Measurements from ENCODE around the gene HBP1.

The HBP1 gene

DNA sequence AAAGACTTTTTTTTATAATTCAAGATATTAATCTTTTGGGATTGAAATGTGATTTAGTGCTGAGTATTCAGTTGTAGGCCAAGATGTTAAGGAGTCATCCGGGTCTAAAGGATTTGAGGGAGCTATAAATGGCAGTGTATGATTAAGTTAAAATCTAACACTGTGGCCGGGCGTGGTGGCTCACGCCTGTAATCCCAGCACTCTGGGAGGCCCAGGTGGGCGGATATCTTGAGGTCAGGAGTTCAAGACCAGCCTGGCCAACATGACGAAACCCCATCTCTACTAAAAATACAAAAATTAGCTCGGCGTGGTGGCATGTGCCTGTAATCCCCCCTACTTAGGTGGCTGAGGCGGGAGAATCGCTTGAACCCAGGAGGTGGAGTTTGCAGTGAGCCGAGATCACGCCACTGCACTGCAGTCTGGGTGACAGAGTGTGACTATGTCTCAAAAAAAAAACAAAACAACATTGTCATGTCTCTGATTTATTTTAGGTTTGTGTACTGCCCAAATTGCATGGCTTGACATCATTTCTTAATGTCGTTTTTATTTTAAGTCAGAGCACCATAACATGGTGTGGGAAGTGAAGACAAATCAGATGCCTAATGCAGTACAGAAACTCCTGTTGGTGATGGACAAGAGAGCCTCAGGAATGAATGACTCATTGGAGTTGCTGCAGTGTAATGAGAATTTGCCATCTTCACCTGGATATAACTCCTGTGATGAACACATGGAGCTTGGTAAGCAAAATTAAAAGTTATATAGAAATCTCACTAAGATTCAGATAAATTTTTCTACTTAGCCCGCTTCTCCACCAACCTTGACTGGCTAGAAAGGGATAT is 10.7 kb downstream of the HBP1 start:
- no peak for FAIRE-seq
- no peak for DNase-seq (ENCODE audit: insufficient read length, low spot score)

DNA sequence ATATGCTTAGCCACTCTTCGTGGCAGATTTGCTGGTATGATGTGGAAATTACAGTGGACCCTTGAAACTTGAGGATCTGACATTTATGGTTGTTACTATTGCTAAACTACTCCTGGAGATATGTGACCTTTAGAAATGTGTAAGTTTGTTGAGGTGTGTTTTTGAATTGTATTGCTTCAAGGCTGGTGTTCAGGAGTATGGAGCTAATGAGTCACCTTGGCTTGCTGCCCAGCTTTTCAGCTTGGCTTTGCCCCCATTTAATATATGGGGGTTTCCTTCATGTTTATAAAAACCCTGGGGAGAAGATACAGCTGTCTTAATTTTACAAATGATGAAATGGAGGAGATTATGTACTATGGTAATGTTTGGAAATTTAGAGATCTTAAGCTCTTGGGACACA is 11.6 kb downstream of the HBP1 start:
- FAIRE-seq: no peak
- no peak for DNase-seq (ENCODE audit: insufficient read length, low spot score)

DNA sequence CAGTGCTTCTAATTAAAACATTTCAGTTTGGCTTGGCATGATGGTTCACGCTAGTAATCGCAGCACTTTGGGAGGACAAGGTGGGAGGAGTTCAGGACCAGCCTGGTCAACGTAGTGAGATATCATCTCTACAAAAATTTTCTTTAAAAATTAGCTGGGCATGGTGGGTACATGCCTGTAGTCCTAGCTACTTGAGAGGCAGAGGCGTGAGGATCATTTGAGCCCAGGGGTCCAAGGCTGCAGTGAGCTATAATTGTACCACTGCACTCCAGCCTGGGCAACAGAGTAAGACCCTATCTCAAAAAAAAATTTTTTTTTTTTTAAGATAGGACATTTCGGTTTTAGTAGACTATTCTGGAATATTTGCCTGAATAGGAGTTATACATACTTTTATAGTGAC is 12.4 kb downstream of the HBP1 start:
- DNase-seq (ENCODE audit: insufficient read length, low spot score) (no peak), FAIRE-seq (no peak)

DNA sequence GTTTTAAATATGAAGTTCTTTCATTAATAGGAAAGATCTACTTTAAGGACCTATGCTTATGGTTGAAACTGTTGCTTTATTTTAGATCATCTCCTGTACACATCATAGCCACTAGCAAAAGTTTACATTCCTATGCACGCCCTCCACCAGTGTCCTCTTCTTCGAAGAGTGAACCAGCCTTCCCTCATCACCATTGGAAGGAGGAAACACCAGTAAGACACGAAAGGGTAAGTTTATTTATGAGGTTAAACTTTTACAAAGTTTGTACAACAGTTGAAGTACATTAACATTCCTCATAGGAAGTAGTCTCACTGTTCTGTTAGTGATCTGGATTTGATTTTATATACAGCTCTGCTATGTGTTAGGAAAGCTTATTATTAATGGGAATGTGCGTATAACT is 16.9 kb downstream of the HBP1 start:
- no peak for DNase-seq (ENCODE audit: insufficient read length, low spot score)
- no peak for FAIRE-seq

DNA sequence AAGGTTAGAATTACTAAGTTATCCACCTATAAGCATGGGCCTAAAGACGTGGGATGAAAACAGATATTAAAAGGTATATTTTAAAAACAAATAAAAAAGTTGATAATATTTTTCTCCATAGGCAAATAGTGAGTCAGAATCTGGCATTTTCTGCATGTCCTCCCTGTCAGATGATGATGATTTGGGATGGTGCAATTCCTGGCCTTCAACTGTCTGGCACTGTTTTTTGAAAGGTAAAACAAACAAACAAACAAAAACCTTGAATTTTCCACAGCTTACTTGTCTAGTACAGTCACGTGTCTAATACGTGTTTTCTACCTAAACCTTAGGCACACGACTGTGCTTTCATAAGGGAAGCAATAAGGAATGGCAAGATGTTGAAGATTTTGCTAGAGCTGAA is 17.4 kb downstream of the HBP1 start:
- FAIRE-seq: no peak
- no peak for DNase-seq (ENCODE audit: insufficient read length, low spot score)

DNA sequence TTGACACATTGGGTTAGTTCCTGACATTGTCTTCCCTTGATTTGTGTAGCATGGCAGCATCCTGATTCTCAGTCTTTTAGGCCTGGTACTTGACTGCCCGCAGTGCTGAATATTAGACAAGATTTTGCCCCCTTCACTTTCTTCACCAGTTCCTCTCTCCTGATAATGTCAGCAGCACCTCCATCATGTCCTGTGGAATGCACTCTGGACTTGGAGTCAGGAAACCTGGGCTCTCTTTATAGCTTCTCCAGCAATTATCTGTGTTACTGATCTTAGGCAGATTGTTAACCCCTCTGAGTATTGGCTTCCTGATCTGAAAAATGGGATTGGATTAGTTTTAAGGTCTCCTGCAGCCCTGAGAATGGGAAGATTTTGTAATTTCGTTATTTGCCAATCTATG is 19.0 kb downstream of the HBP1 start:
- DNase-seq (ENCODE audit: insufficient read length, low spot score): no peak
- FAIRE-seq: no peak

DNA sequence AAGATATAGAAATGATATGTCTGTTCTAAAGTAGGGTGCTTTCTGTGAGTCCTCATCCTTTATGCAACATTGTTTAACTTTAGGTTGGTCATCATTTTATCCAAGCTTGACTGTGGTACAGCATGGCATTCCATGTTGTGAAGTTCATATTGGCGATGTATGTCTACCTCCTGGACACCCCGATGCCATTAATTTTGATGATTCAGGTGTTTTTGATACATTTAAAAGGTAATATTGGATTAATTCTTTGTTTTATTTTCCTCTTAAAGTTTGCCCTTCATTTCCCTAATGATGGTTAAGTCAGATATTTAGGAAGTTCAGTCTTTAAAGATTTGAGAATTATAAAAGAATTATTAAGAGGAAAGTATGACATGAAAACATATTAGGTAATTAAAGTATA is 21.3 kb downstream of the HBP1 start:
- FAIRE-seq (no peak), DNase-seq (ENCODE audit: insufficient read length, low spot score) (no peak)

DNA sequence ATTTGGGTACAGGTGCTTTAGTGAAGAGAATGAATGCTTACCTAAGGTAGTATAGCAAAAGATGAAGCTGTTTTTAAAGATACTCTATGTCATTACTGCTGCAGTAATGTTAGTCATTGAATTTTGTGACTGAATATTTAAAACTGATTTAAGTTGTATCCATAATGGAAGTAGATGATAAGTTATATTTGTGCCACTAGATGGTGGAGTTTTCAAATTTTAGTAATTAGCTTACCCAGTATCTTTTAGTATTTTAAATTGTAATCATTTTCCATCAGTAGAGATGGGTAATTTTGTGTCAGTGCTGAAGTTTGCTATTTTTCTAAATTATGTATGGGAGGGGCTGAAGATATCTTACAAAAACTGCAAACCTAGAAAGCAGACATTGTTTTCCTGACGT is 25.2 kb downstream of the HBP1 start:
- DNase-seq (ENCODE audit: insufficient read length, low spot score): no peak
- no peak for FAIRE-seq

DNA sequence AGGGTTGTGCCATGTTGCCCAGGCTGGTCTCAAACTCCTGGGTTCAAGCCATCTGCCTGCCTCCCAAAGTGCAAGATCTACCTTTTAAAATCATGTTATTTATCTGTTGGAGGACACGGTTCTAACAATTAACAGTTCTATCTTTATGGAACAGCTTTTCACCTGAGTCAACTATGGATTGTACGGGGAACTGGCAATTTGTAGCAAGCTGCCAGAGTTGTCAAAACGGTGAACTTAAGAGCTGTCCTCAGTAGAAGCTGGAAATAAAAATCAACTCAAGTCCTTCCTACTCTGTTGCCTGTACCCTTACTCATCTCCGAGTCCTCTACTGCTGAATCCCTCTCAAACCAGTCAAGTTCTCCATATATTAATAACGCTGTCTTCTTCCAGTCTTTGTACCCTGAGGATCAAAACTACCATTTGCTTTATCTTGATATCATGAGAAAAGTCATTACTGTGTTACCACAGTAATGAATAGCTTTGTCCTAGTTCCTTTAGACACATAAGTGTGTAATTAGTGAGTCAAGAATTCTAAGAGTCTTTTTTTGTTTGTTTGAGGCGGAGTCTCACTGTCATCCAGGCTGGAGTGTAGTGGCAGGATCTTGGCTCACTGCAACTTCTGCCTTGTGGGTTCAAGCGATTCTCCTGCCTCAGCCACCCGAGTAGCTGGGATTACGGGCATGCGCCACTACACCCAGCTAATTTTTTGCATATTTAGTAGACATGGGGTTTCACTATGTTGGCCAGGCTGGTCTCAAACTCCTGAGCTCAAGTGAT is 28.2 kb downstream of the HBP1 start:
- no peak for FAIRE-seq
- no peak for DNase-seq (ENCODE audit: insufficient read length, low spot score)

DNA sequence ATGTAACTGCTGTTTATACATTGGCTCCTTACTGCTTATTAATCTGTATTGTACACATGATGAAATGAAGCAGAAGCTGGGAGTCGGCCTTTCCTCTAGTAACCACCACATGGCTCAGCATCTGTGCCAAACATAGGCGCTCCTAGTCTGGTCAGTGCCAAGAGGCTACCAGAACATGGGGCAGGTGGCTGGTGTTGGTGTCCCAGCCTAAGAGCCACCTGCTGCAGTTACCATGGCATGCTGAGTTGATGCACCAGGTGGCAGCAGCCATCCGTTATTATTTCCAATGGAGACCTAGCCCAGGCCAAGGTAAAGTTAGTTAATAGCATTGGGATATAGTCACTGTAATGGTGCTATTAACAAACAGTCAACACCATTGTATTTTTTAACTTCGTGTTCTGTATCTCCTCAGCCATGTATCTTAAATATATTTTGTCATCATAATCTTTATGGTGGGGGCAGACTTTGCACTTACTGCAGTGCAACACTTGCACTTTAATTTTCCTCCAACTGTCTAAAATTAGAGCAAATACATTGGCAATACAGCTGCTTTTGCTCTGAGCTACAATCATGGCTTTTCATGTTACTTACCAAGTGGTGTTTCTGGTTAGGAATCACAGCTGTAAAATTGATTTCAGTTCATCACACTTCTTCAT is 33.1 kb downstream of the HBP1 start:
- FAIRE-seq (no peak), DNase-seq (ENCODE audit: insufficient read length, low spot score) (peak; percentile 21)

DNA sequence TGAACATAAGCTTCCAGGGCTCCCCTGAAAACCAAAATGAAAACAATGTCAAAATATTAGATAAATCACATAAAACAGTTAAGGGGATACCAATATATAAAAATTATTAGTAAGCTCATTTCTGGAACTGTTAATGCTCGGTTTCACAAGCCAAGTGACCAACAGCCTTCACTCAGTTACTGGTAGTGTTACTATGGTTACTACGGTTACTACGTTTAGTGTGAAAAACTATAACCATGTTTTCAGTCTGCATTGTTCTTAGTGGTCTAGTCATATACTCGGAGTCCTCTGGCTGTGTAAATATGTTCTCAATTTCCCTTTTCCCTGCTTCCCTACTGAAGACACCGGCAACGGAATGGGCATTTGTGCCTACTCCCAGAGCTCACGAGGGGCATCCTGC is 34.8 kb downstream of the HBP1 start:
- DNase-seq (ENCODE audit: insufficient read length, low spot score): no peak
- no peak for FAIRE-seq

DNA sequence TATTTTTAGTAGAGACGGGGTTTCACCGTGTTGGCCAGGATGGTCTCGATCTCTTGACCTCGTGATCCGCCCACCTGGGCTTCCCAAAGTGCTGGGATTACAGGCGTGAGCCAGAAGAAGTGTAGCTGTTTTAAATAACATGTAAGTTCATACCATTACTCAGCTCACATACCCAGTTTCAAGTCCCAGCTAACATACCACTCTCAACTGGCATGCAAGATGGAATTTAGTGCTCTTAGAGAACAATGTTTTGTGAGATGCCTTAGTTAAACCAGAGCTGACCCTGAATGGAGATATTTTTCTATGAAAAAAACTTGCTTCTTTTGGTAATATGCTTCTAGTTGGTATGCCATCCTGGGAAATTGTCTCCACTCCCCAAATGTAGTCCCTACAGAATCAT is 37.3 kb downstream of the HBP1 start:
- FAIRE-seq (no peak), DNase-seq (ENCODE audit: insufficient read length, low spot score) (no peak)

DNA sequence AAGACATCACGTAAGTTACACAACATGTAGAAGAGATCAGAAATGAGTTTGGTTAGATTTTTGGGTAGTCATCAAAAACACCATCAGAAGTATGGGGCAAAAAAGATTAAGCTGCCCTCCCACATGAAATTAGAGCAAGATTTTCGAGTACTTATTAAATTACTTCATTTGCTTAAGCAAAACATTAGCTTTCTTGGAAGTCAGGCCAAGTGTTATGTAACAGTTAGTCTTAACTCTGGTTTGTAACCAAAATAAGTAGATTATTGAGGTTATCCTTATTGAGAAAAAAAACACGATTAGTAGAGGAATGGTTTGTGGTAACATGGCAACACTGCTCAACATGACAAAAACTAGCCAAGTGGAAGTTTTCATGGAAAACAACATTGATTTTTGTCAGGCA is 37.9 kb downstream of the HBP1 start:
- DNase-seq (ENCODE audit: insufficient read length, low spot score): no peak
- no peak for FAIRE-seq

DNA sequence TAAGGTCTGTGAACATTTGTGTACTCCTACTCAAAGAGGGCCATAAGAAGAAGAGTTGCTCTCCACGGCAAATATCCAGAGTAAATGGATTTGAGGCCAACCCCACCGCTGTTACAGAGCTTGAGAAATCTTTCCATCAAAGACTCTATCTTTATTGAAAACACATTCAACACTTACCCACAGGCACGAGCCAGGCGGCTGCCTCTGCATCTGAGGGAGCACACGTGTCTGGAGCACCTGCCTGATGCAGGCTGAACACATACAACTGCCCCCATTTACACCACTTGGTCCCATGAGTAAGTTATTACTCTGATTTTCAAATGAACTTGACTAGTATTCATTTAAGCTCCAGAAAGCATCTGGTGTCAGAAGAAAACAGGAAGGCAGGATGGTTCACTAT is 38.7 kb downstream of the HBP1 start:
- DNase-seq (ENCODE audit: insufficient read length, low spot score): no peak
- FAIRE-seq: no peak

DNA sequence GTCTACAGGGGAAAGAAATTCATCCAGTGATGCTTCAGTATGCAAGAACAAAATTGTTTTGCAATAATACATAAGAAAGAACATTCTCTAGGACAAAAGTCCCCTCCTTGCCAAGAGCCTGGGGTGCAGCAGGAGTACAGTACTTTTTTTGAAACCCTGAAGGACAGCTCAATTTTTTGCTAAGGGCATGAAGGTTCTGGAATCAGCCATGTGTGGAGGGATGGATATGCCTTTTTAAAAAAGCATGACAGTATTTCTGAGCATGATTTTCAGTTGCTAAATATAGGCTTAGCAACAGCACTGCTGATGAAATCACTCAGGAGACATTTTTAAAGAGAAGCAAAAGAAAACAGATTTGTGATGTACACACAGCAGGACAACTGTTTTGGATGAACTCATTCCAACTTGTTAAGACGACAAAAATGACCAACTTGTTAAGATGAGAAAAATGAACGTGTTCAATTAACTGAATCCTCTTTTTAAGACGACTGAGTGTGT is 39.3 kb downstream of the HBP1 start:
- no peak for FAIRE-seq
- DNase-seq (ENCODE audit: insufficient read length, low spot score): no peak

DNA sequence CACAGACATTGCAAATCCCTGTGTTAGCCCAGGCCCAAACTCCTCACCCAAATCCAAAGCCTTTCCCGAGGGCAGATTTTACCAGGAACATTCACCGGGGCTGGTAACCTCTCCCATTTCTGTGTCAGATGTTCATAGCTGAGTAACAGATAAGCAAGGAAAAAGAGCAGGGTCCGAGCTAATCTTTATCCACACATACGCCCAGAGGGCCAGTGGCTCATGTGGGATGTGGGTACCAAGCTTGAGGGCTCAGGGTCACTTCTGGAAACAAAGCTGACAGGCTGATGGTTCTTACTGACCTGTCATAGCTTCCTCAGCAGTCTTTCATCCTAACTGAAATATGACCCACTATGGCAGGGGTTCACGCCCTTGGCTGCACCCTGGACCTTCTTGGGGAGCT is 39.8 kb downstream of the HBP1 start:
- FAIRE-seq (no peak), DNase-seq (ENCODE audit: insufficient read length, low spot score) (no peak)

DNA sequence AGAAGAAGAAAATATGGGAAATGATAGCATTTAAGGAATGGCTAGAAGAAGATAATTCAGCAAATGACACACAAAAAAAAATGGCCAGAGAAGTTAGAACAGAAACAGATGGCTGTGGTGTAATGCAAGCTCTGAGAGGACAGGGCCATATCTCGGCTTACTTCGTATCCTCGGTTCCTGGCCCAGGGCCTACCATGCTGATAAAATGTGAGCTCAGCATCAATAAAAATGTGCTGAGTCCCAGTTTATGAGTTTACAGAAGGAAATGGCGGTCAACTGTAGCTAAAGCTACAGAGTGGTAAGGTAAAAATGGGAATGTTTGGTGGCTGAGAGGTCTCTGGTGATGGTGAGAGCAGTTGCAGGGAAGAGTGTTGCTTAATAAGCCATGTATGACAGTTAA is 40.8 kb downstream of the HBP1 start:
- no peak for FAIRE-seq
- no peak for DNase-seq (ENCODE audit: insufficient read length, low spot score)

DNA sequence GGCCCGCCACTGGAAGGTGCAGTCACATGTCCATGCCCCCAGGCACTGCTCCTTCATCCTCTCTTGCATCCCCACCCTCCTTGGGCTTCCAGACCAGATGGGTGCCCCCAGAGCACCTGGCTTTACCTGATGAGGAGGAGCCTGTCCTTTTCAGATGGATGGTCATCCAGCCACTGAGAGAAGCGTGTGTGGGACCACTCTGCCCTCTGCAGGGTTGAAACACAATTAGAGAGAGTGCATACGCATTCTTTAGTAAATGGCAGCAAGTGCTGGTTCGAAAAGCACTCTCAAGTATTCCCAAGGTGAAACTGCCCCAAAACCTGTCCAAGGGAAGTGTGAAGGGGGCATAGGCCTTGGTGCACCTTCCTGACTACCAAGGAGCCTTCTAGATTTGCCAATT is 41.6 kb downstream of the HBP1 start:
- DNase-seq (ENCODE audit: insufficient read length, low spot score): no peak
- FAIRE-seq: no peak

DNA sequence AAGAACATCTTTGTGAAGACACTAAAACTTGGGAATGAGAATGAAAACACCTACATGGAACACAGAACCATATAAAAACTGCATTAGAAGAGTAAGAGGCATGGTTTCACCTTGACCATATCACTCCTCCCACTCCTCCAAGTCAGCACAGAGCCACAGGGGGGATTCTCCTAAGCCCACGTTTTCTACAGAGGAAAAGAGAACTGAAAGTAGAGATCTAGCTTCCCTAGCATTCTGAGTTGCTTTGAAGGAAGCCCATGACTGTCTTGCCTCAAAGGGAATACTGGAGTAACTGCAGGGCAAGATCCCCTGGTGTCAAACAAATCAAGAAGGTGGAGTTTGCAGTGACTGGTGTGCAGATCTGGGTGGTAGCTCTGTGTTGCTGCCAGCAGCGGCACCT is 43.9 kb downstream of the HBP1 start:
- FAIRE-seq: no peak
- DNase-seq (ENCODE audit: insufficient read length, low spot score): no peak

DNA sequence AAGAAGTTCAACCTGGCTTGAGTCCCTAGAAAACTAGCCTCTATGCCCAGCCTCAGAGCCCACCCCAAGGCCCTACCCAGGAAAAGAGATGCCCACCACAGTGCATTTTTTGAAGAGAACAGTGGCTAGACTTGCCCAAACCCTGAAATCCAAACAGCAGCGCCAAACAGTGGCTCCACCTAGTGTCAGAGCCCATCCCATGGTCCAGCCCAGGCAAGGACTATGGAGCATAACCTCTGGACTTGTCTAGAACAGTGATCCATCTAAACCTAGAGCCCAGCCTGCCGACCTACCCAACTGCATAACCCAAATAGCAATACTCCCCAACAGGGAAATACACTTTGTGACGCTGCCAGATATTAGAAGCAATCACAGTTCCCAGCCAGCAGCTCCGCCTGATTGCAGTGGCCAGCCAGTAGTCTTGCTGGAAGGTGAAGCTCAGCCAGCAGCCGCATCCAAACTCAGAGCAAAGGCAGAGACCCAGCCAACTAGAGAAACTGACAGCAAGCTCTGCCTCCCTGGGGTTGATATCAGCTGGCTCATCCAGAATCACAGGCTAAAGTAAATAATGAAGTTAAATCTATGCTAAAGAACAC is 44.5 kb downstream of the HBP1 start:
- no peak for FAIRE-seq
- DNase-seq (ENCODE audit: insufficient read length, low spot score): no peak

DNA sequence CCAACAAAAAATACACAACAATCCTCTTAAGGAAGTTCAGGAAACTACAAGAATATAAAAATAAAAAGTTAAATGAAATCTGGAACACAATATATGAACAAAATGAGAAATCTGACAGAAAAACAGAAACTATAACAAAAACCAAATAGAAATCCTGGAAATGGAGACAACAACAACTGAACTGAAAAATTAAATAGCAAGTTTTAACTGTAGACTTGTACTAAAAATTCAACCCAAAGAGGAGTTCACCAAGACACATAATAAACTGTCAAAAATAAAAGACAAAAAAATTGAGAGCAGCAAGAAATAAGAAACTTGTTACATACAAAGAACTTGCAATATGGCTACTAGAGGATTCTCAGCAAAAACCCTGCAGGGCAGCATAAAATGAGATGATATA is 45.1 kb downstream of the HBP1 start:
- FAIRE-seq (no peak), DNase-seq (ENCODE audit: insufficient read length, low spot score) (no peak)

Data from GM19239 (cell line).